Endothelial cell (in vitro differentiated cells): ENCODE measurements around the gene RBPJL. TPM values are rescaled to one million over a fixed set of nuclear protein-coding genes. Genes with fewer than 3 reads are reported as not detected.

ENCODE experiments used
- DNase-seq: peaks from one replicate; pipeline ENCODE4 v3.0.0; 2021; ENCODE audit warnings: low spot score
- H3K27ac Mint-ChIP-seq: one replicate; pipeline ENCODE4 v1.8.0; 2021; ENCODE audit warnings: mixed read lengths, inconsistent platforms; ENCODE audit not compliant: unreplicated experiment
- H3K27me3 Mint-ChIP-seq: one replicate; pipeline ENCODE4 v1.8.0; 2021; ENCODE audit warnings: mild to moderate bottlenecking, moderate library complexity, mixed read lengths, inconsistent platforms; ENCODE audit not compliant: unreplicated experiment
- H3K36me3 Mint-ChIP-seq: one replicate; pipeline ENCODE4 v1.8.0; 2021; ENCODE audit warnings: mild to moderate bottlenecking, low read depth, mixed read lengths, inconsistent platforms; ENCODE audit not compliant: unreplicated experiment
- H3K4me1 Mint-ChIP-seq: one replicate; pipeline ENCODE4 v1.8.0; 2021; ENCODE audit warnings: mild to moderate bottlenecking, mixed read lengths, inconsistent platforms; ENCODE audit not compliant: unreplicated experiment
- H3K4me3 Mint-ChIP-seq: one replicate; pipeline ENCODE4 v1.8.0; 2021; ENCODE audit warnings: mild to moderate bottlenecking, mixed read lengths, inconsistent platforms; ENCODE audit not compliant: unreplicated experiment
- H3K9me3 Mint-ChIP-seq: one replicate; pipeline ENCODE4 v1.8.0; 2021; ENCODE audit warnings: mixed read lengths, inconsistent platforms; ENCODE audit not compliant: unreplicated experiment
- total RNA-seq: library from RNA; stranded (reverse); fragmentation: NEBNext Ultra II Directional; extraction: Animal tissue kit (Norgen Biotek cat#: 25700); gene quantifications from one replicate; pipeline ENCODE4 v1.2.1, GENCODE V29; 2021; ENCODE audit not compliant: unreplicated experiment
- TF ChIP-seq, protein P1 (sequence below): fragments of 200-600 bp; sonication (generic); IDR thresholded peaks from one replicate; pipeline ENCODE4 v1.5.0; 2021; ENCODE audit warnings: antibody characterized with exemption; ENCODE audit not compliant: unreplicated experiment

Gene RBPJL
- total RNA-seq, 1 donor from 2014 or later: not detected

DNA sequence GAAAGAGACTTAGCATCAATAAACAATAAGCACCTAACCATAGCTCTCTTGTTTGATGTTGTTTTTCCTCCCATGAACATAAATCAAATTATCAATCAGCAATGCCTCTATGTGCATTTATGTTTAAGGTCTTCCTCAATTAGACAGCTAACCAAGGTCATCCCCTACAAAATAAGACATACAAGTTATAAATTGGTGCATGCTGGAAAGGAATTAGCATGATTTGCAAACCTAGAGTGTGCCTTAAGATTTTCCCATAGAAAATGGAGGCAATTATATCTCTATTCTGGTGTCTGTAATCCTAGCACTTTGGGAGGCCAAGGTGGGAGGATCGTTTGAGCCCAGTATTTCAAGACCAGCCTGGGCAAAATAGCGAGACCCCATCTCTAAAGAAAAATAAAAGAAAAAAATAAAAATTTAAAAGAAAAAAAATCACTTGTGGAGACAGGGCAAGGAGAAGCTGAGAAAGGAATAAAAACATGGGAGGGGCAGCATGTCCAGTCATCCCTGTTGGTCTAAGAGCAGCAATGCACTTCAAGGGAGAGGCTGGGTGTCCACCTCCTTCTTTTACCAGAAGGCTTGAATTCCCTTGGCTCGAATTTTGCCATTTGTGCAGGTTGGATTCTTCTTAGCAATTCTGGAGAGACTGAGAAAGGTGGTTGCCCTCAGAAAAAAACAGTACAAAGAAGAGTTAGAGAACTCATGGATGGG lies 42.9 kb upstream of the RBPJL start:
- peaks cover 20% of the 10 kb centered on the region for H3K4me1 Mint-ChIP-seq
- TF ChIP-seq, protein P1, sequence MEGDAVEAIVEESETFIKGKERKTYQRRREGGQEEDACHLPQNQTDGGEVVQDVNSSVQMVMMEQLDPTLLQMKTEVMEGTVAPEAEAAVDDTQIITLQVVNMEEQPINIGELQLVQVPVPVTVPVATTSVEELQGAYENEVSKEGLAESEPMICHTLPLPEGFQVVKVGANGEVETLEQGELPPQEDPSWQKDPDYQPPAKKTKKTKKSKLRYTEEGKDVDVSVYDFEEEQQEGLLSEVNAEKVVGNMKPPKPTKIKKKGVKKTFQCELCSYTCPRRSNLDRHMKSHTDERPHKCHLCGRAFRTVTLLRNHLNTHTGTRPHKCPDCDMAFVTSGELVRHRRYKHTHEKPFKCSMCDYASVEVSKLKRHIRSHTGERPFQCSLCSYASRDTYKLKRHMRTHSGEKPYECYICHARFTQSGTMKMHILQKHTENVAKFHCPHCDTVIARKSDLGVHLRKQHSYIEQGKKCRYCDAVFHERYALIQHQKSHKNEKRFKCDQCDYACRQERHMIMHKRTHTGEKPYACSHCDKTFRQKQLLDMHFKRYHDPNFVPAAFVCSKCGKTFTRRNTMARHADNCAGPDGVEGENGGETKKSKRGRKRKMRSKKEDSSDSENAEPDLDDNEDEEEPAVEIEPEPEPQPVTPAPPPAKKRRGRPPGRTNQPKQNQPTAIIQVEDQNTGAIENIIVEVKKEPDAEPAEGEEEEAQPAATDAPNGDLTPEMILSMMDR: no peak
- H3K27ac Mint-ChIP-seq: no peak overlapping the region
- H3K27me3 Mint-ChIP-seq: no peaks in the 10 kb centered on the region
- H3K9me3 Mint-ChIP-seq: no peaks in the 10 kb centered on the region
- no peak overlapping the region for H3K4me3 Mint-ChIP-seq
- no peak for DNase-seq
- H3K36me3 Mint-ChIP-seq: no peaks in the 10 kb centered on the region

DNA sequence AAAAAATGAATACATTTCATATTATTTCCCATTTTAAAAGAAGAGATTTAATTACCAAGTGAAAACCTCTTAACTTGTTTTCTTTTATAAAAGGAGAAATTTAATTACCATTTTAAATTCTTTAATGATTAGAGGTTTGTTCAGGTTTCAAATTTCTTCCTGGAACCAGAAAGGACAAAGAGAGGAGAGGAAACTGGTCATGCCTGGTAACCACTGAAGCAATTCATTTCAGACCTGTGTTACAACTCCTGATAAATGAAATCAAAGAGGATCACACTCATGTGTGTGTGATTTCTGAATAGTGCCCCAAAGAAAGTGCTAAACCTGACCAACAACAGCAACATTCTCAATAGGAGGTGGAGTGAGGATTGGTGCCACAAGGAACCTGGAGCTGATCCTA lies 39.7 kb upstream of the RBPJL start:
- peaks cover 6% of the 10 kb centered on the region for H3K4me1 Mint-ChIP-seq
- no peak for DNase-seq
- H3K27me3 Mint-ChIP-seq: no peaks in the 10 kb centered on the region
- TF ChIP-seq, protein P1: no peak
- no peaks in the 10 kb centered on the region for H3K9me3 Mint-ChIP-seq
- H3K4me3 Mint-ChIP-seq: no peak overlapping the region
- no peaks in the 10 kb centered on the region for H3K36me3 Mint-ChIP-seq
- no peak overlapping the region for H3K27ac Mint-ChIP-seq

DNA sequence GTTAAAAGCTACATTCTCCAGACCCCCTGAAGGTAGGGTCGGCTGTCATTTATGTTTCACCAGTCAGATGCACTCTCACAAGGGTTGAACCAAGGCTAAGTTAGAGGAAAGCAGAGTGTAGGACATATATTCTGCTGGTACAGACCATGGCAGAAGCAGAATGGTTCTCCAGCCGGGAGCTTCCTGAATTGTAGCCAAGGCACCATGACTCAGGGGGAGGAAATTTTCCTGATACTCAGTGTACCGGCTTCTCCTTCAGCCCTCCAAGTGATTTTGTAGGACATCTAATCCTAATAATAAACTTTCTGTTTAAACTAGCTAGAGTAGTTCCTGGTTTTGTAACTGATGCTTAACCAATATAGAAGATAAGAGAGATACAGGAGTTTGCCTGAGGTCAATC lies 38.1 kb upstream of the RBPJL start:
- Mint-ChIP-seq H3K27me3 (peaks cover 1% of the 10 kb centered on the region), H3K9me3 (no peaks in the 10 kb centered on the region), H3K4me1 (peaks cover 6% of the 10 kb centered on the region), H3K36me3 (no peaks in the 10 kb centered on the region), H3K4me3 (no peak overlapping the region), H3K27ac (no peak overlapping the region)
- DNase-seq: no peak
- TF ChIP-seq, protein P1: no peak

DNA sequence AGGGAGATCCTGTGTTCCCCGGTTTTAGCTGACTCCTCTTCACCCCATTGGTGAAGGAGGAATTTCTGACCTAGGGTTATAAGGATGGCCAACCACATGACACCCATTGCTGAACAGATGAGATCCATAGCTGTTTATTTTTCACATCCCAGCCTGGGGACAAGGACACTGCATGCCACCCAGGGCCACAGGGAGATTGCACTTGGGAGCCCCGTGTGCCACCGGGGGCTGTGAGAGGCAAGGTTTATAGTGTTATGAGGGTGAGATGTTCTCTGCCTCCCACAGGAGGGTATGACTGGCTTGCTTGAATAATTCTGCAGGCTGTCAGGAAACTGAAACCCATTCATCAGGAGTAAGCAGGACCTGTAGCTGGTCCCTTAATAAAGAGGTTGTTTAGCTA lies 37.6 kb upstream of the RBPJL start:
- Mint-ChIP-seq H3K9me3 (no peaks in the 10 kb centered on the region), H3K27ac (no peak overlapping the region), H3K4me3 (no peak overlapping the region), H3K4me1 (peaks cover 6% of the 10 kb centered on the region), H3K27me3 (peaks cover 1% of the 10 kb centered on the region), H3K36me3 (no peaks in the 10 kb centered on the region)
- TF ChIP-seq, protein P1: no peak
- DNase-seq: no peak

DNA sequence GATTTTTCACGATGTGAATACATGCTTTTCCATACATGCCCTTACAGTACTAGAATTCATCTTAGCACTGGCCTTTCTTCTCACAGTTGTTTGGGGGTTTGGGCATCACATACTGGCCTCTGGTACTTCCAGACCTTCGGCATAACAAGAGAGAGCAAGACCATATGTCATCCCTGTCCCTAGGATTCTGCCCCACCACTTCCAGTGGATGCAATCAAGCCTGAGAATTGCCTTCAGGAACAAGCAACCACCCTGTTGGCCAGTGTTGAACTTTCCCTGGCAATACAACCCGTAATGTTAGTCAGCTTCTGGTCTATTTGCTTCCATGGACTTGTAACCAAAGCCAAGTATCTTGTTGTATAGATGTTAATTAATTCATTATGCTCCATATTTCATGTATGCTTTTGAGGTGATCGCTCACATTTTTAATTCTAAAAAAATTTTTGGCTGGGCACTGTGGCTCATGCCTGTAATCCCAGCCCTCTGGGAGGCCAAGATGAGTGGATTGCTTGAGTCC lies 36.8 kb upstream of the RBPJL start:
- TF ChIP-seq, protein P1: no peak
- H3K4me1 Mint-ChIP-seq: peaks cover 6% of the 10 kb centered on the region
- peaks cover 1% of the 10 kb centered on the region for H3K27me3 Mint-ChIP-seq
- no peaks in the 10 kb centered on the region for H3K36me3 Mint-ChIP-seq
- DNase-seq: no peak
- H3K4me3 Mint-ChIP-seq: no peak overlapping the region
- H3K27ac Mint-ChIP-seq: no peak overlapping the region
- no peaks in the 10 kb centered on the region for H3K9me3 Mint-ChIP-seq
